HUES6 (cell line): ENCODE results near the gene ATG7.
"Not testable (repeated sequence)": the region's sequence is repeated elsewhere in the genome, so short reads cannot be mapped to it uniquely, and the experiment has no call there.

Experiments used
- H3K27ac ChIP-seq: 2 replicates; pipeline ENCODE4 v1.7.0; 2013; ENCODE audit warnings: low read depth, mild to moderate bottlenecking, low read length, inconsistent platforms
- H3K27me3 ChIP-seq: 2 replicates; pipeline ENCODE4 v1.6.1; 2013; ENCODE audit warnings: low read length; ENCODE audit not compliant: control insufficient read depth, insufficient read depth
- H3K36me3 ChIP-seq: 2 replicates; pipeline ENCODE4 v1.6.1; 2013; ENCODE audit warnings: low read length; ENCODE audit not compliant: control insufficient read depth, insufficient read depth
- H3K4me1 ChIP-seq: 2 replicates; pipeline ENCODE4 v1.6.1; 2013; ENCODE audit warnings: low read length; ENCODE audit not compliant: control insufficient read depth, insufficient read depth
- H3K4me3 ChIP-seq: 2 replicates; pipeline ENCODE4 v1.5.1; 2013; ENCODE audit warnings: low read depth, low read length
- H3K9ac ChIP-seq: one replicate; pipeline ENCODE4 v1.6.1; 2013; ENCODE audit warnings: mild to moderate bottlenecking, low read length
- H3K9me3 ChIP-seq: 2 replicates; pipeline ENCODE4 v1.6.1; 2013; ENCODE audit warnings: low read depth, low read length; ENCODE audit not compliant: control insufficient read depth, insufficient read depth

The ATG7 gene

DNA sequence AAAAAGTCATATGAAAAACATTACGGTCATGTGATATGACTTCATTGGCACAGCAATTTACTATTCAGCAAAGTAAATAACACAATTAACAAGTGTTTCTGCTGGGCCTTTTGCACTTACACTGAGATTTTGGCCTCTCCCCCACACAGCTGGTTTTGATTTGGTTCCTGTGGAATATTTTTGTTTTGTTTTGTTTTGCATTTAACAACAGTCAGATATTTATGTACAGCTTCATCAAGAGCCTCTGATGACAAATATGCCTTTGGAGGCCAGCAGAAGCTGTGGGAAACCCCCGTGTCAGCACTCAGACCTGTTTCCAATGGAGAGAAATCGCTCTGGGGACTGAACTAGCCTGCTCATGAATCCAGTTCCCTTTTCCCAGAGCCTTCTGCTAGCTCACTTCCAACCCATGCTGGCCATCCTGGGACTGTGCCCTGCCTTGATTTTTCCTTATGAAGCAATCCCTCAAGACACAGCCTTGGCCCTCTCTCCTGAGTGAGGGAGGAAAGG, 161.9 kb downstream of the ATG7 start:
- Histone ChIP-seq H3K4me1 (no peaks in the 10 kb centered on the region), H3K27ac (no peak overlapping the region), H3K27me3 (no peaks in the 10 kb centered on the region), H3K9ac (no peak overlapping the region), H3K4me3 (no peak overlapping the region), H3K9me3 (no peaks in the 10 kb centered on the region), H3K36me3 (no peaks in the 10 kb centered on the region)

DNA sequence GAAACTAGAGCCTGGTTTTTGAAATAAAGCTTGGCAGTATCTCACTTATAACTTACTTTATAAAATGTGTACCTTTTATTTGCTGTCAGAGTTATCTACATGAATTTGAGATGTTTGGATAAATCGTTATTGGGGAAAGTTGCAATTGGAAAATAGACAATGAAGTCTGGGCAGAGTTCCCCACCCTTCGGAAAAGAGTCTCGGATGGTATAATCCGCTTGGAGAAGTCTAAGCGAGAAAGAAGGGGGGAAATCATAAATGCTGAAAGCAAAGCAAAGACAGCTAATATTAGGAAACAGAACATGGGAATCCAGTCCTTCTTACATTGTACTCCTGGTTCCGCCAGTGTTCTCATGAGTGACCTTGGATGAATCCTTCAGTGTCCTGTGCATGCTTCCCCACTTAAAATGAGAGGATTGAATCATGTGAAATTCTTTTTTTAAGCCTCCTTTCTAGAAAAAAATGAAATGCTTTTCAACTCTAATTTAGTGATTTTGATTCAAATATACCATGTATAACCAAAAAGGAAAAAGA, 162.4 kb downstream of the ATG7 start:
- Histone ChIP-seq H3K27me3 (no peaks in the 10 kb centered on the region), H3K9ac (no peak overlapping the region), H3K4me1 (no peaks in the 10 kb centered on the region), H3K36me3 (no peaks in the 10 kb centered on the region), H3K4me3 (no peak overlapping the region), H3K27ac (no peak overlapping the region), H3K9me3 (no peaks in the 10 kb centered on the region)

DNA sequence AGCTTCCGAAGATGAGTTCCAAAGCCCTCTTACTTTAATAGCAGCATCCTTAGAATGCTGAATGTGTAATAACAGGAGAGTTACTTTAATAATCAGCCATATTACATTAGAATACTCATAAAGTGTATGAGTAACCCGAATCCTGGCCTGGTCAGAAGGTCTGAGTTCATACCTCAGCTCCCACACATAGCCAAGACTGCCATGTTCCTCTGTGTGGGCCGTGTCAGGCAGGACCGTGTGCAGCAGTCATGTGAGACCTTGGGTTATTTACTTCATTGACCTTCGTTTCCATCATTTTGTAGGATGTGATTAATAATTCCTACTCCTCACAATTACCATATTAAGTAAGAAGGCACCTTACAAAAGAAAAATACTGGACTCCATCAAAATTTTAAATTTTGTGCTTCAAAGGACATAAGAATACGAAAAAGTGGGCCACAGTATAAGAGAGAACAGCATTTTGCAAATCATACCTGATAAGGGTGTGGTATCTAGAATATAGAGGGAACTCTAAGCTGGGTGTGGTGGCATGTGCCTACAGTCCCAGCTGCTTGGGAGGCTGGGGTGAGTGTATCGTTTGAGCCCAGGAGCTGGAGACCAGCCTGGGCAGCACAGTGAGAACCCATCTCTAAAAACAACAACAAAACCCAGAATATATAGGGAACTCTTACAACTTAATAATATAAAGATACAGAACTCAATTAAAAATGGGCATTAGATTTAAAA, 163.4 kb downstream of the ATG7 start:
- Histone ChIP-seq H3K9ac (no peak overlapping the region), H3K36me3 (no peaks in the 10 kb centered on the region), H3K9me3 (no peaks in the 10 kb centered on the region), H3K4me1 (no peaks in the 10 kb centered on the region), H3K27ac (no peak overlapping the region), H3K4me3 (no peak overlapping the region), H3K27me3 (no peaks in the 10 kb centered on the region)

GRCh38 chr3:11436775-11437174, 164.6 kb downstream of the ATG7 start:
- no peak overlapping the region for H3K27ac ChIP-seq
- H3K9ac ChIP-seq = no peak overlapping the region
- no peaks in the 10 kb centered on the region for H3K9me3 ChIP-seq
- H3K4me3 ChIP-seq = no peak overlapping the region
- H3K27me3 ChIP-seq = no peaks in the 10 kb centered on the region
- H3K4me1 ChIP-seq = no peaks in the 10 kb centered on the region
- H3K36me3 ChIP-seq = no peaks in the 10 kb centered on the region

DNA sequence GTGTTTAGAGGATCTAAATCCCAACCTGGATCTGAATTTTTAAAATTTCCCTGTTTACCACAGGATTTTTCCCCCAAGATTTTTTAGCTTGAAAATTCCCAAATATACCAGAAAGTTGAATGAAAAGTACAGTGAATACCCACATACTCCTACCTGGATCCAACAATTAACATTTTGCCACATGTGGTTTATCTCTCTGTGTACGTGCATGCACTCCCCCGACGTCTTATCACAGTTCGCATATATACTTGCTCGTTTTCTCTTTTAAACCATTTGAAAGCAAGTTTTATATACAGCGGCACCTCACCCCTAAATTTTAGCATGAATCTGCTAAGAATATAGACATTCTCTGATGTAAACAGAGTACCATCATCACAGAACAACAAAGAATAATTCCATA, 165.3 kb downstream of the ATG7 start:
- Histone ChIP-seq H3K27me3 (no peaks in the 10 kb centered on the region), H3K4me3 (no peak overlapping the region), H3K9me3 (no peaks in the 10 kb centered on the region), H3K27ac (no peak overlapping the region), H3K9ac (no peak overlapping the region), H3K36me3 (no peaks in the 10 kb centered on the region), H3K4me1 (no peaks in the 10 kb centered on the region)

DNA sequence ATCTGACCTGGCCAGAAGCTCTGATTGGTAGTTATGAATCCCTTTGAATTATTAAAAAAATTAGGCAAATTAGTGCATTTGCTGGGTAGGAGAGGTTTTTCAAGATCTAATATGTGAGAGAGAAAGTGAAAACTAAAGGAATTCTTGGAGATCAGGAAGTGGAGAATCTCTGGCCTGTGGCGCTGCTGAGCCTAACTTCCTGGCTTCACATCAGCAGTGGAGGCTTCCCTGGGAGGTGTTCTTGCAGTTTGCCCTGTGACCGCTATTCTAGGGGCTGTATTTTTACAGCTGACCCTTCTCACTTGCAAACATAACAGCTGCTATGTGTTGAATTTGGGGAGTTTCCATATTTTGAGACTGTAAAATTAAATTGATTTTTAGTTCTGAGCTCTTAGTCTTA, 166.4 kb downstream of the ATG7 start:
- H3K36me3 ChIP-seq = no peaks in the 10 kb centered on the region
- H3K9me3 ChIP-seq = no peaks in the 10 kb centered on the region
- H3K4me3 ChIP-seq = no peak overlapping the region
- H3K4me1 ChIP-seq = no peaks in the 10 kb centered on the region
- H3K9ac ChIP-seq = no peak overlapping the region
- H3K27me3 ChIP-seq = no peaks in the 10 kb centered on the region
- H3K27ac ChIP-seq = no peak overlapping the region

DNA sequence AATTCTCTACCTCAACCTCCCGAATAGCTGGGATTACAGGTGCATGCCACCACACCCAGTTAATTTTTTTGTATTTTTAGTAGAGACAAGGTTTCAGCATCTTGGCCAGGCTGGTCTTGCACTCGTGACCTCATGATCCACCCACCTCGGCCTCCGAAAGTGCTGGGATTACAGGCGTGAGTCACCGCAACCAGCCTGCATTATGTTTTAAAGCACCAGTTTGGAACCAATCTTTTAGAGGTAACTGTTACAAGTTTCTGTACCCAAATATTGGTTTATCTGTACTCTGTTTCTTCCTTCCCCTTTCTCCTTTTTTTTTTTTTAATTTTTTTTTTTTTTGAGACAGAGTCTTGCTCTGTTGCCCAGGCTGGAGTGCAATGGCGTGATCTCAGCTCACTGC, 169.1 kb downstream of the ATG7 start:
- not testable (repeated sequence) for H3K4me3 ChIP-seq, H3K36me3 ChIP-seq, H3K9me3 ChIP-seq, H3K27me3 ChIP-seq, H3K9ac ChIP-seq, H3K4me1 ChIP-seq, H3K27ac ChIP-seq

DNA sequence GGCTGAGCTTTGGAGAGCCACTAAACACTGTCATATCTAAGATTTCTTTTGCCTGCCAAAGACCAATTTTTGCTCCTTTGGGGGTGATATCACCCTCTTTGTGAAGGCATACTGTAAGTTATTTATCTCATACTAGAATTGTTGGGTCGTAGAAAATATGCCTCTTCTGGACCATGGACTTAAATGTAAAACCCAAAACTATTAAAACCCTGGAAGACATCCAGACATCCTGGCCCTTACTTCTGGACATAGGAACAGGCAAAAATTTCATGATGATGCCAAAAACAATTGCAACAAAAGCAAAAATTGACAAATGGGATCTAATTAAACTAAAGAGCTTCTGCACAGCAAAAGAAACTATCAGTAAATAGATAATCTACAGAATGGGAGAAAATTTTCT, 172.2 kb downstream of the ATG7 start:
- Histone ChIP-seq H3K9me3 (no peaks in the 10 kb centered on the region), H3K4me3 (no peak overlapping the region), H3K36me3 (no peaks in the 10 kb centered on the region), H3K4me1 (no peaks in the 10 kb centered on the region), H3K27ac (no peak overlapping the region), H3K27me3 (no peaks in the 10 kb centered on the region), H3K9ac (no peak overlapping the region)

DNA sequence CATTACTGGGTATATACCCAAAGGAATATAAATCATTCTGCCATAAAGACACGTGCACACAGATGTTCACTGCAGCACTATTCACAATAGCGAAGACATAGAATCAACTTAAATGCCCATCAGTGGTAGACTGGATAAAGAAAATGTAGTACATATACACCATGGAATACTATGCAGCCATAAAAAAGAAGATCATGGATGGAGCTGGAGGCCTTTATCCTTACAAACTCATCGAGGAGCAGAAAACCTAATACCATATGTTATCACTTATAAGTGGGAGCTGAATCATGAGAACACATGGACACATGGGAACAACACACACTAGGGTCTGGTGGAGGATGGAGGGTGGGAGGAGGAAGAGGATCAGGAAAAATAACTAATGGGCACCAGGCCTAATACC, 173.0 kb downstream of the ATG7 start:
- not testable (repeated sequence) for H3K4me3 ChIP-seq, H3K27ac ChIP-seq, H3K9ac ChIP-seq, H3K9me3 ChIP-seq, H3K4me1 ChIP-seq, H3K36me3 ChIP-seq, H3K27me3 ChIP-seq

DNA sequence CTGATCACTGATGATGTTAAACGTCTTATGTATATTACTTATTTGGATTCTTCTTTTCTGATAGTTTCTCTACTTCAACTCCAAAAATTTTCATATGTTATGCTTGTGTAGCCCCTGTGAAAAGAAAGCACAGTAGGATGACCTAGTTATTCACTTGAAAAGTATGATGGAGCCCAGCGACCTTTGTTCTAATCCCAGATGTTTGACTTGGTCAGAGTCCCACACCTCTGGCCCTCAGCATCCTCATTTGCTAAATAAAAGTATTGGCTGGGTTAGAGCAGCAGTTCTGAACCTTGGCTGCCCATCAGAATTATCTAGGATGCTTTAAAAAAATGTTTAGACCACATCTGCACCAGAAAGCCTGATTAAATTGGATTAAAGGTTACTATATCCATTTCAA, 173.7 kb downstream of the ATG7 start:
- Histone ChIP-seq H3K4me3 (no peak overlapping the region), H3K36me3 (no peaks in the 10 kb centered on the region), H3K4me1 (no peaks in the 10 kb centered on the region), H3K27ac (no peak overlapping the region), H3K9me3 (no peaks in the 10 kb centered on the region), H3K27me3 (no peaks in the 10 kb centered on the region), H3K9ac (no peak overlapping the region)

- H3K4me3 ChIP-seq = no peak overlapping the region
- H3K4me1 ChIP-seq = peaks cover under 1% of the 10 kb centered on the region; the same call in 1 of the 2 replicates
- no peaks in the 10 kb centered on the region for H3K9me3 ChIP-seq
- H3K9ac ChIP-seq = no peak overlapping the region
- no peaks in the 10 kb centered on the region for H3K36me3 ChIP-seq
- no peak overlapping the region for H3K27ac ChIP-seq
- H3K27me3 ChIP-seq = no peaks in the 10 kb centered on the region
Observed at GRCh38 chr3:11447584-11448200, 175.5 kb downstream of the ATG7 start.
